Measurements from ENCODE around the gene TBC1D5.

DNA sequence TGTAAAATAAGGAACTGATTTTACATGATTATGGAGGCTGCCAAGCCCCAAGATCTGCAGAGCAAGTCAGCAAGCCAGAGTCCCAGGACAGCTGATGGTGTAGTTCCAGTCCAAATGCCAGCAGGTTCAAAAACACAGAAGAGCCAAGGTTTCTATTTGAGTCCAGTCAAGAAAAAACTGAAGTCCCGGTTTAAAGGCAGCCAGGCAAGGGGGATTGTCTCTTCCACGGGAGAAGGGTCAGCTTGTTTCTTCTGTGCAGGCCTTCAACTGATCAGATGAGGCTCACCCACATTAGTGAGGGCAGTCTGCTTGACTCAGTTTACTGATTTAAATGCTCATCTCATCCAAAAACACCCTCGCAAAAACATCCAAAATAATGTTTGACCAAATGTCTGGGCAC is 611.5 kb downstream of the TBC1D5 start:
- TF ChIP-seq CEBPB (IDR thresholded peaks at IDR 0.05) (no peak), POLR2A (IDR thresholded peaks at IDR 0.05; ENCODE audit: low read length) (no peak), RFX5 (IDR thresholded peaks at IDR 0.05) (no peak), MAFK (IDR thresholded peaks at IDR 0.05; ENCODE audit: partially characterized antibody) (no peak)
- TF ChIP-seq, protein P1, sequence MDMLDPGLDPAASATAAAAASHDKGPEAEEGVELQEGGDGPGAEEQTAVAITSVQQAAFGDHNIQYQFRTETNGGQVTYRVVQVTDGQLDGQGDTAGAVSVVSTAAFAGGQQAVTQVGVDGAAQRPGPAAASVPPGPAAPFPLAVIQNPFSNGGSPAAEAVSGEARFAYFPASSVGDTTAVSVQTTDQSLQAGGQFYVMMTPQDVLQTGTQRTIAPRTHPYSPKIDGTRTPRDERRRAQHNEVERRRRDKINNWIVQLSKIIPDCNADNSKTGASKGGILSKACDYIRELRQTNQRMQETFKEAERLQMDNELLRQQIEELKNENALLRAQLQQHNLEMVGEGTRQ (IDR thresholded peaks at IDR 0.05), result no peak
- TF ChIP-seq, protein P2, sequence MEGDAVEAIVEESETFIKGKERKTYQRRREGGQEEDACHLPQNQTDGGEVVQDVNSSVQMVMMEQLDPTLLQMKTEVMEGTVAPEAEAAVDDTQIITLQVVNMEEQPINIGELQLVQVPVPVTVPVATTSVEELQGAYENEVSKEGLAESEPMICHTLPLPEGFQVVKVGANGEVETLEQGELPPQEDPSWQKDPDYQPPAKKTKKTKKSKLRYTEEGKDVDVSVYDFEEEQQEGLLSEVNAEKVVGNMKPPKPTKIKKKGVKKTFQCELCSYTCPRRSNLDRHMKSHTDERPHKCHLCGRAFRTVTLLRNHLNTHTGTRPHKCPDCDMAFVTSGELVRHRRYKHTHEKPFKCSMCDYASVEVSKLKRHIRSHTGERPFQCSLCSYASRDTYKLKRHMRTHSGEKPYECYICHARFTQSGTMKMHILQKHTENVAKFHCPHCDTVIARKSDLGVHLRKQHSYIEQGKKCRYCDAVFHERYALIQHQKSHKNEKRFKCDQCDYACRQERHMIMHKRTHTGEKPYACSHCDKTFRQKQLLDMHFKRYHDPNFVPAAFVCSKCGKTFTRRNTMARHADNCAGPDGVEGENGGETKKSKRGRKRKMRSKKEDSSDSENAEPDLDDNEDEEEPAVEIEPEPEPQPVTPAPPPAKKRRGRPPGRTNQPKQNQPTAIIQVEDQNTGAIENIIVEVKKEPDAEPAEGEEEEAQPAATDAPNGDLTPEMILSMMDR (IDR thresholded peaks at IDR 0.05), result no peak

All from A549 (cell line).